ENCODE measurements around the gene UTP14A. TPM values are rescaled to one million over a fixed set of nuclear protein-coding genes. Genes with fewer than 3 reads are reported as not detected.

UTP14A gene
- total RNA-seq, 2 experiments from 2014 or later, result 8.8 to 9.8 TPM

- ChIA-PET POLR2A (no interaction called here), CTCF (no interaction called here)
- Histone ChIP-seq H3K9me3 (ENCODE audit: control insufficient read depth in 1 of 2, insufficient read depth in 1 of 2, low read length in 2 of 2) (no peaks in the 10 kb centered on the region), H3K27ac (ENCODE audit: low read depth in 1 of 2, low read length in 2 of 2) (no peak overlapping the region), H3K4me3 (ENCODE audit: low read length) (no peak overlapping the region), H3K36me3 (ENCODE audit: insufficient read depth, low read length) (no peaks in the 10 kb centered on the region), H3K27me3 (ENCODE audit: control insufficient read depth in 1 of 2, insufficient read depth in 2 of 2, low read length in 2 of 2) (no peaks in the 10 kb centered on the region), H3K4me1 (ENCODE audit: insufficient read depth, low read length) (no peaks in the 10 kb centered on the region)
- ATAC-seq (ENCODE audit: poor library complexity) (no peak), DNase-seq (no peak)
- no peak for TF ChIP-seq CTCF (IDR thresholded peaks at IDR 0.05)
- no peak overlapping the region for H3K4me3 Mint-ChIP-seq
- H3K9me3 Mint-ChIP-seq, result no peaks in the 10 kb centered on the region
- H3K4me1 Mint-ChIP-seq (ENCODE audit: low read depth), result no peaks in the 10 kb centered on the region
- no peak overlapping the region for H3K27ac Mint-ChIP-seq
- H3K27me3 Mint-ChIP-seq, result no peaks in the 10 kb centered on the region
- H3K36me3 Mint-ChIP-seq (ENCODE audit: low read depth), result no peaks in the 10 kb centered on the region
- intact Hi-C loops (cut with DNase I, micrococcal nuclease), result no loop called here
Observed at GRCh38 chrX:129875669-129876068, 30.3 kb upstream of the UTP14A start.

GRCh38 chrX:129876771-129877305 is 29.1 kb upstream of the UTP14A start:
- no peak overlapping the region for H3K4me3 Mint-ChIP-seq
- no peaks in the 10 kb centered on the region for H3K4me1 Mint-ChIP-seq (ENCODE audit: low read depth)
- Histone ChIP-seq H3K4me3 (ENCODE audit: low read length) (no peak overlapping the region), H3K36me3 (ENCODE audit: insufficient read depth, low read length) (no peaks in the 10 kb centered on the region), H3K27me3 (ENCODE audit: control insufficient read depth in 1 of 2, insufficient read depth in 2 of 2, low read length in 2 of 2) (no peaks in the 10 kb centered on the region), H3K4me1 (ENCODE audit: insufficient read depth, low read length) (no peaks in the 10 kb centered on the region), H3K9me3 (ENCODE audit: control insufficient read depth in 1 of 2, insufficient read depth in 1 of 2, low read length in 2 of 2) (no peaks in the 10 kb centered on the region), H3K27ac (ENCODE audit: low read depth in 1 of 2, low read length in 2 of 2) (no peak overlapping the region)
- no peaks in the 10 kb centered on the region for H3K36me3 Mint-ChIP-seq (ENCODE audit: low read depth)
- ChIA-PET POLR2A (no interaction called here), CTCF (no interaction called here)
- H3K27ac Mint-ChIP-seq, result no peak overlapping the region
- DNase-seq (no peak), ATAC-seq (ENCODE audit: poor library complexity) (no peak)
- no peak for TF ChIP-seq CTCF (IDR thresholded peaks at IDR 0.05)
- intact Hi-C loops (cut with DNase I, micrococcal nuclease), result no loop called here
- no peaks in the 10 kb centered on the region for H3K27me3 Mint-ChIP-seq
- H3K9me3 Mint-ChIP-seq, result no peaks in the 10 kb centered on the region

GRCh38 chrX:129877401-129877800 is 28.6 kb upstream of the UTP14A start:
- Histone ChIP-seq H3K27ac (ENCODE audit: low read depth in 1 of 2, low read length in 2 of 2) (no peak overlapping the region), H3K4me3 (ENCODE audit: low read length) (no peak overlapping the region), H3K27me3 (ENCODE audit: control insufficient read depth in 1 of 2, insufficient read depth in 2 of 2, low read length in 2 of 2) (no peaks in the 10 kb centered on the region), H3K36me3 (ENCODE audit: insufficient read depth, low read length) (no peaks in the 10 kb centered on the region), H3K9me3 (ENCODE audit: control insufficient read depth in 1 of 2, insufficient read depth in 1 of 2, low read length in 2 of 2) (no peaks in the 10 kb centered on the region), H3K4me1 (ENCODE audit: insufficient read depth, low read length) (no peaks in the 10 kb centered on the region)
- Mint-ChIP-seq H3K27me3 (no peaks in the 10 kb centered on the region), H3K4me3 (no peak overlapping the region), H3K36me3 (ENCODE audit: low read depth) (no peaks in the 10 kb centered on the region), H3K4me1 (ENCODE audit: low read depth) (no peaks in the 10 kb centered on the region), H3K9me3 (no peaks in the 10 kb centered on the region), H3K27ac (no peak overlapping the region)
- no peak for TF ChIP-seq CTCF (IDR thresholded peaks at IDR 0.05)
- ATAC-seq (ENCODE audit: poor library complexity) (no peak), DNase-seq (no peak)
- CTCF ChIA-PET, result no interaction called here
- POLR2A ChIA-PET, result no interaction called here
- intact Hi-C loops (cut with DNase I, micrococcal nuclease), result no loop called here

Measured in CD4-positive, alpha-beta T cell (primary cell).